Type B pancreatic cell (in vitro differentiated cells): ENCODE results near the gene GRIN2C. TPM values are rescaled to one million over a fixed set of nuclear protein-coding genes. Genes with fewer than 3 reads are reported as not detected.

Experiments used
- DNase-seq: peaks from one replicate; pipeline ENCODE4 v3.0.0; 2021; ENCODE audit warnings: mixed read lengths; ENCODE audit not compliant: unreplicated experiment; ENCODE audit errors: extremely low spot score
- H3K27ac Mint-ChIP-seq: 2 replicates; pipeline ENCODE4 v1.8.0; 2021; ENCODE audit warnings: mild to moderate bottlenecking, mixed read lengths
- H3K27me3 Mint-ChIP-seq: 2 replicates; pipeline ENCODE4 v1.8.0; 2021; ENCODE audit warnings: mixed read lengths
- H3K36me3 Mint-ChIP-seq: 2 replicates; pipeline ENCODE4 v1.8.0; 2021; ENCODE audit warnings: mixed read lengths
- H3K4me1 Mint-ChIP-seq: one replicate; pipeline ENCODE4 v1.8.0; 2021; ENCODE audit warnings: mixed read lengths; ENCODE audit not compliant: unreplicated experiment
- H3K4me3 Mint-ChIP-seq: 2 replicates; pipeline ENCODE4 v1.8.0; 2021; ENCODE audit warnings: mild to moderate bottlenecking, mixed read lengths
- H3K9me3 Mint-ChIP-seq: 2 replicates; pipeline ENCODE4 v1.8.0; 2021; ENCODE audit warnings: mixed read lengths
- CTCF ChIP-seq: fragments of 200-600 bp; sonication (generic); conservative IDR thresholded peaks from 2 replicates; pipeline ENCODE4 v1.5.0; 2021; ENCODE audit warnings: antibody characterized with exemption, mild to moderate bottlenecking
- total RNA-seq: library from RNA; stranded (reverse); gene quantifications from 2 replicates; pipeline ENCODE4 v1.2.1, GENCODE V29; 2021; ENCODE audit warnings: low replicate concordance

GRIN2C gene
- total RNA-seq, 1 donor from 2014 or later, result 0.72 TPM

DNA sequence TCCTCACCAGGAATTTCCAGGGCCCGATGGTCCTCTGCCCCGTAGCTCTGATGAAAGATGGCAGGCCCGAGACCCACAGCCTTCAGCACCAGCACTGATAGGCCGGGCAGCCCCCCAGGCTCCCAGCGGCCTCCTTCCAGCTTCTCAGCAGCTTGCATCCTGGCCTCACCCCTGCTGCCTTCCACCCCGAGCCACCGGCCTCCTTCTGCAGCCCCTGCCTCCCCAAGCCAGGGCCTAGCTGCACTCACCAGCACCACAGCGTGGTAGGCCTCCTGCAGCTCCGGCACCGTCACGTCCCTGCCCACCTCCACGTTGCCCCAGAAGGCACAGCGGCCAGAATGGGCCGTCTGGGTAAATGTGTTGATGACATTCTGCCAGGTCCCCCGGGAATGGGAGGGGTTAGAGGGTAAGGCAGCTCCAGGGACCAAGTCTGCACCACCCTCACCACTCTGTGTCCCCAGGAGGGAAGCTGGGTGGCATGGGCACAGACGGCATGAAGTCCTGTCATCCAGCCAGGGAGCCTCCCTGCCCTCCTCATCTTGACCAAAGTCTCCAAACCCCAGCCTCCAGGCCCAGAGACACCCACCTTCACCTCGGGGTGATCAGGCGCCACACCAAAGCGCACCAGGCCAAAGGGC is 6.6 kb upstream of the GRIN2C start:
- no peak overlapping the region for H3K4me3 Mint-ChIP-seq
- DNase-seq, result no peak
- peaks cover 17% of the 10 kb centered on the region for H3K27me3 Mint-ChIP-seq
- TF ChIP-seq CTCF, result no peak
- peaks cover 14% of the 10 kb centered on the region for H3K4me1 Mint-ChIP-seq
- no peaks in the 10 kb centered on the region for H3K9me3 Mint-ChIP-seq
- no peak overlapping the region for H3K27ac Mint-ChIP-seq
- H3K36me3 Mint-ChIP-seq, result peaks cover 8% of the 10 kb centered on the region

DNA sequence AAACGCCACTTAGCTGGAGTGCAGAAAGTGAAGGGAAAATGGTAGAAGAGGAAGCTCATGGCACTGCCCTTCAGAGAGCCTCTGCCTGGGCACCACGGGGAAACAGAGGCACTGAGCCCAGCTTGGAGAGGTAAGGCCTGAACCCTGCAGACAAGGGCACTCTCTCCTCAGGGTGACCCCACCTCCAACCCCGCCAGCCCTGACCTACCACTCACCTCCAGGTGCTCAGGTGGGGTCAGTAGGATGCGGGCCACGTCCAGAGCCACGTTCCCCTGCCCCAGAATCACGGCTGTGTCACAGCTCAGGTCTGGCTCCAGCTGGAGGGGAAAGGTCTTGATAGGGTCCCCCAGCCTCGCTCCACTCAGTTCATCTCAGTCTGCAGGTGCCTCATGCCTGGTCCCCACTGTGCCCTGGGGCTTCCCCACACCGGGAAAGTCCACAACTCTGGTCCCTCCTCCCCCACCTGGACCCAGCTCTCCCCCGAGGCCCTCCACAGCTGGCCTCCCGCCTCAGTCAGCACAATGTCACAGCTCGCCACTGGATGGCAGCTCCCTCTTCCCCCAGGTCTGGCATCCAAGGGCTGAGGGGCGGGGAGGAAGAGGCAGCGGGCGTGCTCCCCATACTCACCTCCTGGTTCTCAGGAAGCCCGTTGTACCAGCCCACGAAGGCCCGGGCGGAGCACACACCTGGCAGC is 6.0 kb upstream of the GRIN2C start:
- Mint-ChIP-seq H3K4me1 (peaks cover 12% of the 10 kb centered on the region), H3K27ac (no peak overlapping the region), H3K4me3 (no peak overlapping the region), H3K9me3 (no peaks in the 10 kb centered on the region), H3K36me3 (peaks cover 8% of the 10 kb centered on the region), H3K27me3 (peaks cover 22% of the 10 kb centered on the region)
- no peak for TF ChIP-seq CTCF
- no peak for DNase-seq

DNA sequence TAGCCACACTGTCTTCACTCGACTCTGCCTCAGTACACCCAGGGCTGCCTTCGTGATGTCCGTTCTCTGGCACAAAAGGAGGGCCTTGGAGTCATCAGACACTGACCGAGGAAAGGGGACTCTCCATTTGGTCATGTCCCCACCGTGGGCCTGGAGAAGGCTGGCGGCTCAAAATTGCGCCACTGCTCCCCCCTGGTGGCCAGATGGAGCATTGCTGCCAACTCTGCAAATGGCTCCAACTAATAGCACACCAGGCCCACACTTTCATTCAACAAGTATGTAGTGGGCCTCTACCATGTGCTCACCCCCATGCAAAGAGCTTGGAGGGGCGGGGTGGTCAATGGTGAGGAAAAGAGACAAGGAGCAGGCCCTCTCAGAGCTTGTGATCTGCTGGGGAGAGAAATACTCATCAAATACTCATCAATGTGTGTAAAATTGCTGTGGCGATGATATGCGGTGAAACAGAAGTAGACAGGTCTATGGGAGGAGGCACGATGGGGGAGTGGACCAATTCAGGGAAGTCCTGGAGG is 5.2 kb upstream of the GRIN2C start:
- Mint-ChIP-seq H3K4me1 (peaks cover 12% of the 10 kb centered on the region), H3K27ac (no peak overlapping the region), H3K9me3 (no peaks in the 10 kb centered on the region), H3K36me3 (peaks cover 8% of the 10 kb centered on the region), H3K4me3 (peak overlapping the region; percentile 0), H3K27me3 (peaks cover 28% of the 10 kb centered on the region)
- peak; percentile 93 for TF ChIP-seq CTCF
- DNase-seq, result peak; percentile 87

- no peak for TF ChIP-seq CTCF
- Mint-ChIP-seq H3K4me1 (peaks cover 8% of the 10 kb centered on the region), H3K27me3 (peaks cover 29% of the 10 kb centered on the region), H3K36me3 (peaks cover 5% of the 10 kb centered on the region), H3K9me3 (no peaks in the 10 kb centered on the region), H3K27ac (no peak overlapping the region), H3K4me3 (no peak overlapping the region)
- no peak for DNase-seq
These were observed 4.7 kb upstream of the GRIN2C start for GRCh38 chr17:74864297-74864865.

DNA sequence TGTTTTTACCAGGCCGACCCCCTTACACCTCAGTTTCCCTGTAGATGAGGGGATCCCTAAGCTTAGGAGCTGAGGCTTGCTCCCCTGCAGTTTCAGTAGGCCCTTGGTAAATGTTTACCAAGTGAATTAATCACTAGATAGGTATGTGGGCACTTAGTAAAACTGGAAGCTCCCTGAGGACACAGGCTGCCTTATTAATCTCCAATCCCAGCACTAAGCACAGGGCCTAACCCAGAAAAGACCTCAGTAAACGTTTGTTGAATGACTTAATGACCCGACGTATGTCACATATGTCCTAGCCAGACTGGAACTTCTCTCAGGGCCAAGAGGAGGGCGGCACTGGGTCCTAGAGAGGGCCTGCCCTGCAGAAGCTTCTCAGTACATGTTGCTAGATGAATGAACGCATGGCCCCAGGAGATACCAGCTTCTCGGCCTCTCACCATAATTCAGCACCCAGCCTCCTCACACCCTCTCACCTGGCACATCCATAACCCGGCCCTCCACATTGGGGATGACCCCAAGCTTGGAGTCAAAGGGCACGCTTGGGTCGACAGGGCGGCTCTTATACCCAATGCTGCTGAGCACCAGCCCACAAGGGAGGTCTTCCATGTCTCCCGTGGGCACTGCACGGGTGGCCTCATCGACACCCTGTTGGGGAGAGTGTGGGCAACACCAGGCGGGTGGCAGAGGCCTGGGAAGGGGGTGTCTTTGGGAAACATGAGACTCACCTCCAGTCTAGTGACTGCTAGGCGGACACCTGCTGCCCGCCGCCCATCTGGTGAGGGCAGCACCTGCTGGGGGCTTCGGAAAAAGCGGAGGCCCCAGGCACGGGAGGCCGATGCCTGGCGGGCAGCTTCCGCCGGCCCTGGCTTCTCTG is 4.0 kb upstream of the GRIN2C start:
- no peak for TF ChIP-seq CTCF
- Mint-ChIP-seq H3K27me3 (peaks cover 36% of the 10 kb centered on the region), H3K4me1 (peaks cover 6% of the 10 kb centered on the region), H3K4me3 (no peak overlapping the region), H3K27ac (peak overlapping the region; percentile 58), H3K36me3 (peaks cover 5% of the 10 kb centered on the region), H3K9me3 (no peaks in the 10 kb centered on the region)
- DNase-seq, result no peak
